Central memory CD8-positive, alpha-beta T cell (primary cell): Measurements from ENCODE around the gene SHB.
A peak's percentile ranks its signal among the peaks of the same experiment; 100 is the strongest.

Experiments used
- ATAC-seq: fragments of 150-1000 bp; cut with Tn5 transposase; replicated peaks from 2 replicates; pipeline ENCODE4 v1.10.0; 2022; ENCODE audit warnings: mild to moderate bottlenecking, moderate FRiP score, moderate number of reproducible peaks; ENCODE audit not compliant: poor library complexity, severe bottlenecking; ENCODE audit errors: extremely low read depth
- DNase-seq, 2 donors: peaks; one replicate each; pipeline ENCODE4 v3.0.0; 2021; ENCODE audit warnings: low spot score in 2 of 2
- H3K27ac Mint-ChIP-seq: one replicate; pipeline ENCODE4 v1.8.0; 2022; ENCODE audit warnings: low read depth, mild to moderate bottlenecking, moderate library complexity, mixed read lengths
- H3K27me3 Mint-ChIP-seq: one replicate; pipeline ENCODE4 v1.8.0; 2022; ENCODE audit warnings: mixed read lengths
- H3K36me3 Mint-ChIP-seq: one replicate; pipeline ENCODE4 v1.8.0; 2022; ENCODE audit warnings: mild to moderate bottlenecking, moderate library complexity, mixed read lengths; ENCODE audit not compliant: insufficient read depth
- H3K4me1 Mint-ChIP-seq: one replicate; pipeline ENCODE4 v1.8.0; 2022; ENCODE audit warnings: mixed read lengths
- H3K4me3 Mint-ChIP-seq: one replicate; pipeline ENCODE4 v1.8.0; 2022; ENCODE audit warnings: mild to moderate bottlenecking, moderate library complexity, mixed read lengths
- H3K9me3 Mint-ChIP-seq: one replicate; pipeline ENCODE4 v1.8.0; 2022; ENCODE audit warnings: mixed read lengths

The SHB gene

GRCh38 chr9:37998881-37999587, 70.0 kb downstream of the SHB start:
- Mint-ChIP-seq H3K4me3 (no peak overlapping the region), H3K4me1 (peaks cover 10% of the 10 kb centered on the region), H3K36me3 (peaks cover 3% of the 10 kb centered on the region), H3K9me3 (no peaks in the 10 kb centered on the region), H3K27ac (peak overlapping the region; percentile 68), H3K27me3 (peaks cover 6% of the 10 kb centered on the region)
- DNase-seq (no peak), ATAC-seq (no peak)

- Mint-ChIP-seq H3K9me3 (no peaks in the 10 kb centered on the region), H3K27me3 (peaks cover 7% of the 10 kb centered on the region), H3K4me1 (no peaks in the 10 kb centered on the region), H3K27ac (no peak overlapping the region), H3K36me3 (peaks cover 3% of the 10 kb centered on the region), H3K4me3 (no peak overlapping the region)
- DNase-seq: no peak
- no peak for ATAC-seq
Observed at GRCh38 chr9:37997636-37998374, 71.2 kb downstream of the SHB start.

GRCh38 chr9:37996819-37997217, 72.2 kb downstream of the SHB start:
- no peak for DNase-seq
- H3K9me3 Mint-ChIP-seq: no peaks in the 10 kb centered on the region
- no peaks in the 10 kb centered on the region for H3K4me1 Mint-ChIP-seq
- no peak overlapping the region for H3K27ac Mint-ChIP-seq
- peaks cover 7% of the 10 kb centered on the region for H3K27me3 Mint-ChIP-seq
- no peak for ATAC-seq
- H3K4me3 Mint-ChIP-seq: no peak overlapping the region
- peaks cover 3% of the 10 kb centered on the region for H3K36me3 Mint-ChIP-seq

GRCh38 chr9:37995961-37996818, 72.8 kb downstream of the SHB start:
- no peak for ATAC-seq
- H3K9me3 Mint-ChIP-seq: no peaks in the 10 kb centered on the region
- no peak overlapping the region for H3K4me3 Mint-ChIP-seq
- H3K4me1 Mint-ChIP-seq: no peaks in the 10 kb centered on the region
- no peak for DNase-seq
- H3K27ac Mint-ChIP-seq: no peak overlapping the region
- peaks cover 7% of the 10 kb centered on the region for H3K27me3 Mint-ChIP-seq
- H3K36me3 Mint-ChIP-seq: peaks cover 3% of the 10 kb centered on the region

- ATAC-seq (no peak), DNase-seq (no peak)
- Mint-ChIP-seq H3K9me3 (no peaks in the 10 kb centered on the region), H3K36me3 (peaks cover 3% of the 10 kb centered on the region), H3K4me3 (no peak overlapping the region), H3K27ac (peak overlapping the region; percentile 13), H3K27me3 (peaks cover 7% of the 10 kb centered on the region), H3K4me1 (no peaks in the 10 kb centered on the region)
Observed at GRCh38 chr9:37995348-37995737, 73.7 kb downstream of the SHB start.

GRCh38 chr9:37994639-37995347, 74.2 kb downstream of the SHB start:
- peak; percentile 54 for ATAC-seq
- DNase-seq: no peak
- peaks cover 3% of the 10 kb centered on the region for H3K36me3 Mint-ChIP-seq
- H3K27ac Mint-ChIP-seq: peak overlapping the region; percentile 13
- no peak overlapping the region for H3K4me3 Mint-ChIP-seq
- peaks cover 7% of the 10 kb centered on the region for H3K27me3 Mint-ChIP-seq
- no peaks in the 10 kb centered on the region for H3K9me3 Mint-ChIP-seq
- H3K4me1 Mint-ChIP-seq: no peaks in the 10 kb centered on the region

GRCh38 chr9:37992924-37993349, 76.1 kb downstream of the SHB start:
- H3K36me3 Mint-ChIP-seq: peaks cover 3% of the 10 kb centered on the region
- peaks cover 7% of the 10 kb centered on the region for H3K27me3 Mint-ChIP-seq
- H3K4me3 Mint-ChIP-seq: no peak overlapping the region
- H3K4me1 Mint-ChIP-seq: no peaks in the 10 kb centered on the region
- ATAC-seq (no peak), DNase-seq (no peak)
- H3K9me3 Mint-ChIP-seq: no peaks in the 10 kb centered on the region
- no peak overlapping the region for H3K27ac Mint-ChIP-seq

- no peaks in the 10 kb centered on the region for H3K4me1 Mint-ChIP-seq
Observed at GRCh38 chr9:37990404-37991015, 78.5 kb downstream of the SHB start.

GRCh38 chr9:37989701-37990100, 79.3 kb downstream of the SHB start:
- no peaks in the 10 kb centered on the region for H3K9me3 Mint-ChIP-seq

More at GRCh38 chr9:37990404-37991015, 78.5 kb downstream of the SHB start:
- no peak overlapping the region for H3K4me3 Mint-ChIP-seq
- no peaks in the 10 kb centered on the region for H3K9me3 Mint-ChIP-seq
- peaks cover 7% of the 10 kb centered on the region for H3K27me3 Mint-ChIP-seq
- H3K36me3 Mint-ChIP-seq: peaks cover 3% of the 10 kb centered on the region
- ATAC-seq: no peak
- no peak for DNase-seq
- no peak overlapping the region for H3K27ac Mint-ChIP-seq

GRCh38 chr9:37988602-37989001, 80.4 kb downstream of the SHB start:
- DNase-seq (no peak), ATAC-seq (no peak)
- no peaks in the 10 kb centered on the region for H3K9me3 Mint-ChIP-seq
- H3K27me3 Mint-ChIP-seq: no peaks in the 10 kb centered on the region
- no peaks in the 10 kb centered on the region for H3K36me3 Mint-ChIP-seq
- H3K4me1 Mint-ChIP-seq: no peaks in the 10 kb centered on the region
- H3K27ac Mint-ChIP-seq: no peak overlapping the region
- H3K4me3 Mint-ChIP-seq: no peak overlapping the region

More at GRCh38 chr9:37989701-37990100, 79.3 kb downstream of the SHB start:
- Mint-ChIP-seq H3K4me1 (no peaks in the 10 kb centered on the region), H3K36me3 (no peaks in the 10 kb centered on the region), H3K27ac (no peak overlapping the region), H3K27me3 (peaks cover 7% of the 10 kb centered on the region), H3K4me3 (no peak overlapping the region)
- DNase-seq (no peak), ATAC-seq (no peak)

- no peaks in the 10 kb centered on the region for H3K36me3 Mint-ChIP-seq
- no peak overlapping the region for H3K4me3 Mint-ChIP-seq
- no peaks in the 10 kb centered on the region for H3K27me3 Mint-ChIP-seq
- no peaks in the 10 kb centered on the region for H3K9me3 Mint-ChIP-seq
- no peak for ATAC-seq
- H3K27ac Mint-ChIP-seq: no peak overlapping the region
- H3K4me1 Mint-ChIP-seq: no peaks in the 10 kb centered on the region
- no peak for DNase-seq
Observed at GRCh38 chr9:37988041-37988440, 81.0 kb downstream of the SHB start.
